Measurements from ENCODE around the gene FGF3.

- TF ChIP-seq POLR2A (IDR thresholded peaks at IDR 0.05) (no peak), CTCF (IDR thresholded peaks at IDR 0.05) (no peak)
Observed at GRCh38 chr11:69865707-69866106, 46.5 kb upstream of the FGF3 start.
